ENCODE data around the gene FYB1.

GRCh38 chr5:39267186-39267585 lies 47.8 kb upstream of the FYB1 start:
- TF ChIP-seq, protein P1, sequence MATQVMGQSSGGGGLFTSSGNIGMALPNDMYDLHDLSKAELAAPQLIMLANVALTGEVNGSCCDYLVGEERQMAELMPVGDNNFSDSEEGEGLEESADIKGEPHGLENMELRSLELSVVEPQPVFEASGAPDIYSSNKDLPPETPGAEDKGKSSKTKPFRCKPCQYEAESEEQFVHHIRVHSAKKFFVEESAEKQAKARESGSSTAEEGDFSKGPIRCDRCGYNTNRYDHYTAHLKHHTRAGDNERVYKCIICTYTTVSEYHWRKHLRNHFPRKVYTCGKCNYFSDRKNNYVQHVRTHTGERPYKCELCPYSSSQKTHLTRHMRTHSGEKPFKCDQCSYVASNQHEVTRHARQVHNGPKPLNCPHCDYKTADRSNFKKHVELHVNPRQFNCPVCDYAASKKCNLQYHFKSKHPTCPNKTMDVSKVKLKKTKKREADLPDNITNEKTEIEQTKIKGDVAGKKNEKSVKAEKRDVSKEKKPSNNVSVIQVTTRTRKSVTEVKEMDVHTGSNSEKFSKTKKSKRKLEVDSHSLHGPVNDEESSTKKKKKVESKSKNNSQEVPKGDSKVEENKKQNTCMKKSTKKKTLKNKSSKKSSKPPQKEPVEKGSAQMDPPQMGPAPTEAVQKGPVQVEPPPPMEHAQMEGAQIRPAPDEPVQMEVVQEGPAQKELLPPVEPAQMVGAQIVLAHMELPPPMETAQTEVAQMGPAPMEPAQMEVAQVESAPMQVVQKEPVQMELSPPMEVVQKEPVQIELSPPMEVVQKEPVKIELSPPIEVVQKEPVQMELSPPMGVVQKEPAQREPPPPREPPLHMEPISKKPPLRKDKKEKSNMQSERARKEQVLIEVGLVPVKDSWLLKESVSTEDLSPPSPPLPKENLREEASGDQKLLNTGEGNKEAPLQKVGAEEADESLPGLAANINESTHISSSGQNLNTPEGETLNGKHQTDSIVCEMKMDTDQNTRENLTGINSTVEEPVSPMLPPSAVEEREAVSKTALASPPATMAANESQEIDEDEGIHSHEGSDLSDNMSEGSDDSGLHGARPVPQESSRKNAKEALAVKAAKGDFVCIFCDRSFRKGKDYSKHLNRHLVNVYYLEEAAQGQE (IDR thresholded peaks at IDR 0.05; ENCODE audit: insufficient replicate concordance, low read depth) = no peak
- no peak for TF ChIP-seq CTCF (IDR thresholded peaks at IDR 0.05; ENCODE audit: insufficient read depth, low read length)
- no peak for TF ChIP-seq POLR2AphosphoS5 (IDR thresholded peaks at IDR 0.05; ENCODE audit: low read depth)
- no peak for TF ChIP-seq SPI1 (IDR thresholded peaks at IDR 0.05; ENCODE audit: borderline replicate concordance, low read depth)

All from HL-60 (cell line).